Progenitor cell of endocrine pancreas (in vitro differentiated cells): ENCODE data around the gene SLC17A7. TPM values are rescaled to one million over a fixed set of nuclear protein-coding genes. Genes with fewer than 3 reads are reported as not detected.

Source experiments
- DNase-seq: peaks from one replicate; pipeline ENCODE4 v3.0.0; 2021; ENCODE audit warnings: low spot score; ENCODE audit not compliant: unreplicated experiment
- H3K27ac Mint-ChIP-seq: 2 replicates; pipeline ENCODE4 v1.8.0; 2021; ENCODE audit warnings: mild to moderate bottlenecking, moderate library complexity, mixed read lengths
- H3K27me3 Mint-ChIP-seq: 2 replicates; pipeline ENCODE4 v1.8.0; 2021; ENCODE audit warnings: mixed read lengths
- H3K36me3 Mint-ChIP-seq: 2 replicates; pipeline ENCODE4 v1.8.0; 2022; ENCODE audit warnings: mixed read lengths; ENCODE audit not compliant: insufficient read depth
- H3K4me1 Mint-ChIP-seq: 2 replicates; pipeline ENCODE4 v1.8.0; 2021; ENCODE audit warnings: low read depth, mixed read lengths
- H3K4me3 Mint-ChIP-seq: 2 replicates; pipeline ENCODE4 v1.8.0; 2021; ENCODE audit warnings: low read depth, mild to moderate bottlenecking, moderate library complexity, mixed read lengths
- H3K9me3 Mint-ChIP-seq: 2 replicates; pipeline ENCODE4 v1.8.0; 2021; ENCODE audit warnings: low read depth, mixed read lengths
- total RNA-seq: library from RNA; stranded (reverse); gene quantifications from 2 replicates; pipeline ENCODE4 v1.2.1, GENCODE V29; 2021
- TF ChIP-seq, protein P1 (sequence below): fragments of 200-600 bp; sonication (generic); IDR thresholded peaks from one replicate; pipeline ENCODE4 v1.5.0; 2021; ENCODE audit warnings: antibody characterized with exemption, mild to moderate bottlenecking; ENCODE audit not compliant: unreplicated experiment

SLC17A7 gene
- total RNA-seq, 1 donor from 2014 or later: 0.29 TPM

DNA sequence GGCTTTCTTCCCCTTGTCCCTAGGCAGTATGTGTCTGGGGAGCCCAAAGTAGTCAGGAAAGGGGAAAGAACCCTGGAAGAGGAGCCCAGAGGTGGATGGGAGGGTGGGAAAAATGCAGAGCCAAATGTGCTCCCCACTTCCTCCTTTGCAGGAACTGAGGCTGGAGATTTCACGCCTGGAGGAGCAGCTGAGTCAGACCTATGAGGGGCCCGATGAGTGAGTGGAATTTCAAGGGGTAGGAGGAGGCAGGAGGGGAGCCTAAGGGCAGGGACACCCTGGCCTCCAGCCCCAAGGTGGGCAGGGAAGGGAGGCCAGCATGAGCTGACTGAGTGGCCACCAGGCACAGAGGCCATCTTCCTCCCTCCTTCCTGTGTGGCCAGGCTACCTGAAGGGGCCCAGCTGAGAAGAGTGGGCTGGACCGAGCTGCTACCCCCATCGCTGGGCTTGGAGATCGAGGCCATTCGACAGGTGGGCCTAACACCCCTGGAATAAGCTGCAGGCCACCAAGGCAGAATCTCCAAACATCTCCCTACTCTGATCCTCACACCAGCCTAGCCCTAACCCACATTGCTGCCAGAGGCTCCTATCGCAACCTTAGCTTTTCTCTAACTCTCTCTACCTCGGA lies 32.4 kb downstream of the SLC17A7 start:
- no peaks in the 10 kb centered on the region for H3K36me3 Mint-ChIP-seq
- H3K27ac Mint-ChIP-seq: no peak overlapping the region
- TF ChIP-seq, protein P1, sequence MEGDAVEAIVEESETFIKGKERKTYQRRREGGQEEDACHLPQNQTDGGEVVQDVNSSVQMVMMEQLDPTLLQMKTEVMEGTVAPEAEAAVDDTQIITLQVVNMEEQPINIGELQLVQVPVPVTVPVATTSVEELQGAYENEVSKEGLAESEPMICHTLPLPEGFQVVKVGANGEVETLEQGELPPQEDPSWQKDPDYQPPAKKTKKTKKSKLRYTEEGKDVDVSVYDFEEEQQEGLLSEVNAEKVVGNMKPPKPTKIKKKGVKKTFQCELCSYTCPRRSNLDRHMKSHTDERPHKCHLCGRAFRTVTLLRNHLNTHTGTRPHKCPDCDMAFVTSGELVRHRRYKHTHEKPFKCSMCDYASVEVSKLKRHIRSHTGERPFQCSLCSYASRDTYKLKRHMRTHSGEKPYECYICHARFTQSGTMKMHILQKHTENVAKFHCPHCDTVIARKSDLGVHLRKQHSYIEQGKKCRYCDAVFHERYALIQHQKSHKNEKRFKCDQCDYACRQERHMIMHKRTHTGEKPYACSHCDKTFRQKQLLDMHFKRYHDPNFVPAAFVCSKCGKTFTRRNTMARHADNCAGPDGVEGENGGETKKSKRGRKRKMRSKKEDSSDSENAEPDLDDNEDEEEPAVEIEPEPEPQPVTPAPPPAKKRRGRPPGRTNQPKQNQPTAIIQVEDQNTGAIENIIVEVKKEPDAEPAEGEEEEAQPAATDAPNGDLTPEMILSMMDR: no peak
- DNase-seq: no peak
- no peak overlapping the region for H3K4me3 Mint-ChIP-seq
- peaks cover 51% of the 10 kb centered on the region for H3K27me3 Mint-ChIP-seq
- no peaks in the 10 kb centered on the region for H3K9me3 Mint-ChIP-seq
- peaks cover under 1% of the 10 kb centered on the region for H3K4me1 Mint-ChIP-seq

DNA sequence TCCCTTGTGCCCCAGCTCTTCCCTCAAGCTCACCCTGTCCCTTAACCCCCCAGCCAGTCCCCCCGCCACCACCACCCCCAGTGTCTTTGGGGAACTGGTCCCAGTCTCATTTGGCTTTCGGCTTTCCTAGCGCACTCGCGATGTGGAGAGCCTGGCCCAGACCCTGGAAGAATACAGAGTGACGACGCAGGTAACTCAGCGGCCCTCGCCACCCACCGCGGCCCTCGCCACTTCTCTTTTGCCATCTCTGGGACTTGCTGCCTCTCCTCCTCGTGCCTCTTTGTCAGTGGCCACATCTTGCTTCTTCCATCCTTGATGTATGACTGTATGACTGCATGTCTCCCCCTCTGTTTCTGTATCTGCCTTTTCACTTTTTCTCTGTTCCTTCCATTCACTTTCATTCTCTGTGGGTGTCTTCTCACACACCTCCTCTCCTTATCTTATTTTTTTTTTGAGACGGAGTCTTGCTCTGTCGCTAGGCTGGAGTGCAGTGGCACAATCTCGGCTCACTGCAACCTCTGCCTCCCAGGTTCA lies 33.8 kb downstream of the SLC17A7 start:
- Mint-ChIP-seq H3K4me1 (peaks cover 7% of the 10 kb centered on the region), H3K9me3 (no peaks in the 10 kb centered on the region)

DNA sequence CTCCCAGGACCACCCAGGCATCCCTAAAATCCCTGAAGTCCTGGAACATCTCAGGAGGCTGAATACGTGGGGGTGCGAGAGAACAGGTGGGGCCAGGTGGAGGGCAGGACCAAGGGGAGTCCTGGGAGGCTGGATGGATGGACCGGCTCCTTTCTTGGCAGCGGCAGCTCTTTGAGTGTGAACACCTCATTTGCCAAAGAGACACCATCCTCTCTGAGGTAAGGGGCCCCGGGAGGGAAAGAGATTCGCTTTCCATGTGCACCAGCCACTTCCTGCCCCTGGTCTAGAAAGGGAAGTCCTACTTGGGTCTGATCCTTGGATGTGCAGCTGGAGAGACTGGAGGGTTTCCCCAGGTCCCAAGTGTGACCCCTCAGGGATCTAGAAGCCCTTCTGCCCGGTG lies 34.2 kb downstream of the SLC17A7 start:
- TF ChIP-seq, protein P1: no peak
- H3K4me3 Mint-ChIP-seq: no peak overlapping the region
- DNase-seq: no peak
- no peaks in the 10 kb centered on the region for H3K9me3 Mint-ChIP-seq
- H3K4me1 Mint-ChIP-seq: peaks cover 7% of the 10 kb centered on the region
- no peak overlapping the region for H3K27ac Mint-ChIP-seq
- peaks cover 34% of the 10 kb centered on the region for H3K27me3 Mint-ChIP-seq
- H3K36me3 Mint-ChIP-seq: no peaks in the 10 kb centered on the region

More for the DNA sequence above, 33.8 kb downstream of the SLC17A7 start:
- Mint-ChIP-seq H3K4me3 (no peak overlapping the region), H3K27me3 (peaks cover 39% of the 10 kb centered on the region), H3K27ac (no peak overlapping the region), H3K36me3 (no peaks in the 10 kb centered on the region)
- DNase-seq: no peak
- TF ChIP-seq, protein P1: no peak

DNA sequence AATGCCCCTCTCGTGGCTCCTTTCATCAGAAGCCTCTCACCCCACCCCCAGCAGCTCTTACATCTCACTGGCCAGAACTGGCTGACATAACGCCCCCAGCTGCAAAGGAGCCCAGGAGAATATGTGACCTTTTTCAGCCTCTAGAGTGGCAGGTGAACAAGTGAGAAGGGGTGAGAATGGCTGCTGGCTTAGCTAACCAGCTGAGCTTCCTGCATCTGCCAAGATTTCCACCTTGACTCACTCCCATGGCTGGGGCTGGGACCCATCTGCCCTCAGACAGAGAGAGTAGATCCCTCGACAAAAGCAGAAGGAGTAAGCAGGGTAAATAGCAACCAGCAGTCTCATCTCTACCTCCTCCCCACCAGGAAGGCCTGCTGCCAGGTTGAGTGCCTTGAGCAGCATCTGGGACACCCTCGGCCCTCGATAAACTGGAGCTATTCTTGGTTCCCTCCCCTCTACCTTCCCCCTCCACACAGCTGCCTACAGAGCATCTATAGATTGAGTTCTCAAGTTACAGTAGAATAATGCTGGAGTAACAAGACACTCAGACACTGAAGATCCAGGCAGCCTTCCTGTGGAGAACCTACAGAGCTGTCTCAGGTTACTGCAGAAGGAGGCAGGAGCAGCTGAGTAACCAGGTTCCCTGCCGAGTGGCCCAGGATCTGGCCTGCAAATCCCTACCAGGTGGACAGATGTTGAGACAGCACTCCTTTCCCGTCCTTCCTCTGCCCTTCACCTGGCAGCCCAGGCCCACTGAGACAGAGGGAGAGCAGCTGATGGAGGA lies 37.7 kb downstream of the SLC17A7 start:
- DNase-seq: no peak
- Mint-ChIP-seq H3K27me3 (peaks cover 22% of the 10 kb centered on the region), H3K4me1 (peaks cover 7% of the 10 kb centered on the region), H3K4me3 (no peak overlapping the region), H3K27ac (peak overlapping the region; percentile 76), H3K36me3 (no peaks in the 10 kb centered on the region), H3K9me3 (no peaks in the 10 kb centered on the region)
- TF ChIP-seq, protein P1: no peak

DNA sequence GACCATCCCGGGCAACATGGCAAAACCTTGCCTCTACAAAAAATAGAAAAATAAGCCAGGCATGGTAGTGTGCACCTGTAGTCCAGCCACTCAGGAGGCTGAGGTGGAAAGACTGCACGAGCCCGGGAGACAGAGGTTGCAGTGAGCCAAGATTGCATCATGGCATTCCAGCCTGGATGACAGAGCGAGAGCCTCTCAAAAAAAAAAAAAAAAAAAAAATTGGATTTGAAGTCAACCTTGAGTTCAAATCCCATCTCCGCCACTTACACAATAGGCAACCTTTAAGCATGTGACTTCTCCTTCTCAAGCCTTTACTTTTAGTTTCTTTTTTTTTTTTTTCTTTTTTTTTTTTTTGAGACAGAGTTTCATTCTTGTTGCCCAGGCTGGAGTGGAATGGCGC lies 41.3 kb downstream of the SLC17A7 start:
- peaks cover 9% of the 10 kb centered on the region for H3K4me1 Mint-ChIP-seq
- no peaks in the 10 kb centered on the region for H3K9me3 Mint-ChIP-seq
- no peak overlapping the region for H3K4me3 Mint-ChIP-seq
- H3K27me3 Mint-ChIP-seq: peaks cover 24% of the 10 kb centered on the region
- H3K36me3 Mint-ChIP-seq: no peaks in the 10 kb centered on the region
- no peak for DNase-seq
- TF ChIP-seq, protein P1: no peak
- H3K27ac Mint-ChIP-seq: no peak overlapping the region
